Endometrium (tissue), 2 donors: ENCODE data around the gene OTUD1.
"Not testable (repeated sequence)": the region's sequence is repeated elsewhere in the genome, so short reads cannot be mapped to it uniquely, and the experiment has no call there.

ENCODE experiments used
- FAIRE-seq: peaks from 2 replicates; lab custom pipeline; 2012; peaks lifted over from hg19 to GRCh38; lab: Jason Lieb, UNC
- donor health status: control.
- donor health status: control.

Gene OTUD1

GRCh38 chr10:23438547-23439451 is at the start of gene OTUD1:
OTUD1 (plus strand) TSS chr10:23439075; CDS start chr10:23439458, 383 bp downstream.
- FAIRE-seq = no peak

- FAIRE-seq = not testable (repeated sequence)
Observed at GRCh38 chr10:23390408-23390807, 48.5 kb upstream of the OTUD1 start.

GRCh38 chr10:23390809-23391208 is 48.1 kb upstream of the OTUD1 start:
- FAIRE-seq = no peak

GRCh38 chr10:23391821-23392220 is 47.1 kb upstream of the OTUD1 start:
- FAIRE-seq = no peak

GRCh38 chr10:23395017-23395416 is 43.9 kb upstream of the OTUD1 start:
- FAIRE-seq = no peak

- FAIRE-seq = no peak
Observed at GRCh38 chr10:23396695-23397094, 42.2 kb upstream of the OTUD1 start.

- FAIRE-seq = no peak
Observed at GRCh38 chr10:23399701-23400144, 39.2 kb upstream of the OTUD1 start.

GRCh38 chr10:23402856-23403255 is 36.0 kb upstream of the OTUD1 start:
- FAIRE-seq = no peak

- FAIRE-seq = no peak
Observed at GRCh38 chr10:23403278-23403677, 35.6 kb upstream of the OTUD1 start.

- FAIRE-seq = no peak
Observed at GRCh38 chr10:23403719-23404118, 35.2 kb upstream of the OTUD1 start.

GRCh38 chr10:23404461-23404980 is 34.4 kb upstream of the OTUD1 start:
- FAIRE-seq = no peak

GRCh38 chr10:23405540-23405939 is 33.3 kb upstream of the OTUD1 start:
- no peak for FAIRE-seq

- no peak for FAIRE-seq
Observed at GRCh38 chr10:23406409-23406808, 32.5 kb upstream of the OTUD1 start.

- no peak for FAIRE-seq
Observed at GRCh38 chr10:23408330-23408976, 30.4 kb upstream of the OTUD1 start.

GRCh38 chr10:23412223-23412622 is 26.7 kb upstream of the OTUD1 start:
- FAIRE-seq = no peak

- no peak for FAIRE-seq
Observed at GRCh38 chr10:23413629-23414089, 25.2 kb upstream of the OTUD1 start.

- no peak for FAIRE-seq
Observed at GRCh38 chr10:23414658-23415057, 24.2 kb upstream of the OTUD1 start.

- no peak for FAIRE-seq
Observed at GRCh38 chr10:23417254-23417653, 21.6 kb upstream of the OTUD1 start.

- FAIRE-seq = no peak
Observed at GRCh38 chr10:23418051-23418681, 20.7 kb upstream of the OTUD1 start.

- FAIRE-seq = no peak
Observed at GRCh38 chr10:23419201-23419600, 19.7 kb upstream of the OTUD1 start.

- no peak for FAIRE-seq
Observed at GRCh38 chr10:23419655-23420329, 19.1 kb upstream of the OTUD1 start.

GRCh38 chr10:23421397-23421796 is 17.5 kb upstream of the OTUD1 start:
- no peak for FAIRE-seq
